SH-SY5Y (cell line): Measurements from ENCODE around the gene PLA2G4B.

Experiments used
- GATA2 ChIP-seq: IDR thresholded peaks from 2 replicates; pipeline ENCODE4 v1.6.1; 2011; ENCODE audit warnings: mild to moderate bottlenecking, low read depth, low read length
- GATA3 ChIP-seq: IDR thresholded peaks from 2 replicates; pipeline ENCODE4 v1.6.1; 2011; ENCODE audit warnings: low read depth, mild to moderate bottlenecking, low read length, moderate library complexity

- TF ChIP-seq GATA2: no peak
- no peak for TF ChIP-seq GATA3
Observed at GRCh38 chr15:41829959-41830646, 8.5 kb upstream of the PLA2G4B start.
